Esophagus squamous epithelium (tissue), 4 donors: ENCODE measurements around the gene KRTAP10-11.
"Not testable (repeated sequence)": the region's sequence is repeated elsewhere in the genome, so short reads cannot be mapped to it uniquely, and the experiment has no call there.

Experiments
- POLR2A ChIP-seq, 4 donors: fragments of 450-650 bp; IDR thresholded peaks; one replicate each; pipeline ENCODE4 v1.6.1; 2017; ENCODE audit warnings: antibody characterized with exemption in 4 of 4, mild to moderate bottlenecking in 4 of 4, moderate library complexity in 3 of 4
- TF ChIP-seq, protein P1 (sequence below), 6 experiments: fragments of 450-650 bp in 4 of 6; fragments of 200-600 bp in 2 of 6; sonication (generic) in 2 of 6; IDR thresholded peaks; one replicate each; pipeline ENCODE4 v1.5.1; 2016 to 2019; ENCODE audit warnings: antibody characterized with exemption in 6 of 6, mild to moderate bottlenecking in 4 of 6, moderate library complexity in 4 of 6

DNA sequence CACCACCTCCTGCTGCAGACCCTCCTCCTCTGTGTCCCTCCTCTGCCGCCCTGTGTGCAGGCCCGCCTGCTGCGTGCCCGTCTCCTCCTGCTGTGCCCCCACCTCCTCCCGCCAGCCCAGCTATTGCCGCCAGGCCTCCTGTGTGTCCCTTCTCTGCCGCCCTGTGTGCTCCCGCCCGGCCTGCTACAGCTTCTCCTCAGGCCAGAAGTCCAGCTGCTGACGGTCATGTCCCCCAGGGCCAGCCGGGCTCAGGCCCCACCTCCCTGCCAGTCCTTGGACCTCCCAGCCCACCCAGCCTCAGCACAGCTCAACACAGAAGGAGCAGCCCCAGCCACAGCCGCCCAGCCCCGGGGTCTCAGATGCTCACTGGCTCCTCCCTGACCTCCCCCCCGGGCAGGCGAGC lies 18.4 kb upstream of the KRTAP10-11 start:
- TF ChIP-seq POLR2A (IDR thresholded peaks at IDR 0.05) = not testable (repeated sequence)
- TF ChIP-seq, protein P1, sequence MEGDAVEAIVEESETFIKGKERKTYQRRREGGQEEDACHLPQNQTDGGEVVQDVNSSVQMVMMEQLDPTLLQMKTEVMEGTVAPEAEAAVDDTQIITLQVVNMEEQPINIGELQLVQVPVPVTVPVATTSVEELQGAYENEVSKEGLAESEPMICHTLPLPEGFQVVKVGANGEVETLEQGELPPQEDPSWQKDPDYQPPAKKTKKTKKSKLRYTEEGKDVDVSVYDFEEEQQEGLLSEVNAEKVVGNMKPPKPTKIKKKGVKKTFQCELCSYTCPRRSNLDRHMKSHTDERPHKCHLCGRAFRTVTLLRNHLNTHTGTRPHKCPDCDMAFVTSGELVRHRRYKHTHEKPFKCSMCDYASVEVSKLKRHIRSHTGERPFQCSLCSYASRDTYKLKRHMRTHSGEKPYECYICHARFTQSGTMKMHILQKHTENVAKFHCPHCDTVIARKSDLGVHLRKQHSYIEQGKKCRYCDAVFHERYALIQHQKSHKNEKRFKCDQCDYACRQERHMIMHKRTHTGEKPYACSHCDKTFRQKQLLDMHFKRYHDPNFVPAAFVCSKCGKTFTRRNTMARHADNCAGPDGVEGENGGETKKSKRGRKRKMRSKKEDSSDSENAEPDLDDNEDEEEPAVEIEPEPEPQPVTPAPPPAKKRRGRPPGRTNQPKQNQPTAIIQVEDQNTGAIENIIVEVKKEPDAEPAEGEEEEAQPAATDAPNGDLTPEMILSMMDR (IDR thresholded peaks at IDR 0.05) = not testable (repeated sequence)
